KBM-7 (cell line): ENCODE data around the gene ARMC9.

Source experiments
- DNase-seq: peaks from one replicate; pipeline ENCODE4 v3.0.0-alpha.2; 2015
- in situ Hi-C: fragments of 300-500 bp; cut with MboI; formaldehyde crosslinking; loops from 2 replicates; pipeline ENCODE4 v1.14.3; 2020; ENCODE audit warnings: low sequenced_read_pairs, low pct_unique_long_range_greater_than_20kb, mixed read lengths

The ARMC9 gene, protein sequence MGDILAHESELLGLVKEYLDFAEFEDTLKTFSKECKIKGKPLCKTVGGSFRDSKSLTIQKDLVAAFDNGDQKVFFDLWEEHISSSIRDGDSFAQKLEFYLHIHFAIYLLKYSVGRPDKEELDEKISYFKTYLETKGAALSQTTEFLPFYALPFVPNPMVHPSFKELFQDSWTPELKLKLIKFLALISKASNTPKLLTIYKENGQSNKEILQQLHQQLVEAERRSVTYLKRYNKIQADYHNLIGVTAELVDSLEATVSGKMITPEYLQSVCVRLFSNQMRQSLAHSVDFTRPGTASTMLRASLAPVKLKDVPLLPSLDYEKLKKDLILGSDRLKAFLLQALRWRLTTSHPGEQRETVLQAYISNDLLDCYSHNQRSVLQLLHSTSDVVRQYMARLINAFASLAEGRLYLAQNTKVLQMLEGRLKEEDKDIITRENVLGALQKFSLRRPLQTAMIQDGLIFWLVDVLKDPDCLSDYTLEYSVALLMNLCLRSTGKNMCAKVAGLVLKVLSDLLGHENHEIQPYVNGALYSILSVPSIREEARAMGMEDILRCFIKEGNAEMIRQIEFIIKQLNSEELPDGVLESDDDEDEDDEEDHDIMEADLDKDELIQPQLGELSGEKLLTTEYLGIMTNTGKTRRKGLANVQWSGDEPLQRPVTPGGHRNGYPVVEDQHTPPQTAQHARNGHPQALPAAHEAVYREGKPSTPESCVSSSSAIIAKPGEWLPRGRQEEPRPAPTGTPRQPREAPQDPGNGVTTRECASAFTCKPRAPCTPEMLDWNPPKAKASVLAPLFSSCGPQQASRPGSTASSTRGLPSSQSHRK

DNA sequence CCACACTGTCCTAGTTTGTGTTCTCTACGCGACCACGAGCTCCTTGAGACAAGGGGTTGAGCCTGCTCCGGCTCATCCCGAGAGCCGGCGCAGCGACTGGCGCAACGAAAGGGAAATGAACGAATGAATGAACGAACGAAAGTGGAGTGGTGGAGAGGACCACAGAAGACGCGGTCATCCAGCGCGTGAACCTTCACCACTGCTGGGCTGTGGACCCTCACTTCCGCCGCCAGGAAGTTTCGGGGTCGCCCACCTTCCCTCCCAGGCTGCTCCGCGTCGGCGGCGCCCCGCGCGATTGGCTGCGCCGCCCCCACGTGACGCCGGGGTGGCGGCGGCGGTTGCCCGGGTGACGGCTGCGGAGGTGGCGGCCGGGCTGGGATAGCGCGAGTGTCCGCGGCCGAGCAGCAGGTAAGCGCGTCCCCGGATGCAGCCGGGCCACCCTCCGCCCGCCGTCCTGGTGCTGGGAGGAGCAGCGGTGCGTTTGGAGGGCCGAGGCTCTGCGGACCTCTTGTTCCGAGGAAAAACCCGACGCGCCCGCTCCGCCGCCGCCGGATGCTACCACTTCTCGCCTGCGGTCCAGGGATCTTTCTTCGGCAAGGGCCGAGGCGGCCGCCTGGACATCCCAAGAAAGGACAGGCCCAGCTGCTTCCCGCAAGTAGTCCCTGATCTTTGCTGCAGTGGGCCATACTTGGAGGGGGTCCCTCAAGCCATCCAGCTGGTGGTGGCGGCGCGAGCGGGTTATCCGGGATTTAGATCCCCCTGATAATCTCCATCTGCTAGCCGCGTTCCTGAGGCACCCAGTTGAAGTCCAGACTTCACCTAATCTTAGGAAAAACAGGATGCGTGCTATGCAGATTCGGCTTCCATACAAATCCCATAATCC lies at the start of gene ARMC9:
Gene ARMC9, plus strand, starts transcription at position 341 of the 883 bp plus-strand sequence. CDS start 7,608 bp downstream, outside the sequence.
- DNase-seq, result peak; percentile 80
- in situ Hi-C loops, result no loop called here

DNA sequence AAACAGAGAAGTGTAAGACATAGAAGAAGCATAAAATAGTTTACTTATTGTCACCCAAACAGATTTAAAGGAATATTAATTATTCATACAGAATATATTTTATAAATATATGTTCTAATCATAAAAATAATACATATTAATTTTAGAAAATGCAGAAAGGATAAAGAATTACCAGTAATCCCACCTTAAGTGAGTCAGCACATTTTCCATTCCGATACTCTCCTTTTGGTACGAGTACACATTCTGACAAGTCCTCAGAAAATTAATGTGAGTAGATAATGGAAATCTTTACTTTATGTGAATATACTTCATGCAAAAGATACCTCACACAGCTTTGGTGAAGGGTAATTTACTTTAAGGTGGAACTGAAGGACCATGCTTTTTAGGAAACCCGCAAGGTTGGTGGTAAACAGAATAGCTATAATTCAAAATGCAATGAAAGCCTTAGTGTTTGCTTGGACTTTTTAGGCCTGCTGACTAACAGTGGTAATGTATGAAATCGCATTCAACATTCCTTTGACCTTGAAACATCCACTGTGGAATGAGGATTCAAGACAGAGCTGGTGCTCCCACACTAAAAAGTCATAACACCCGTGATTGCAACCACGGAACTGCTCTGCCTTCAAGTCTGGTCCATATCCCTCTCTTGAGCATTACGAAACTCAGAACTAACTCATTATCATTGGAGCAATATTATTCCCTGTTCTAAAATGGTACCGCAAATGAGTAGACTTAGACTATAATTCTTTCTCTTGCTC lies 45.5 kb upstream of the ARMC9 start:
- no peak for DNase-seq
- in situ Hi-C loops, result no loop called here

DNA sequence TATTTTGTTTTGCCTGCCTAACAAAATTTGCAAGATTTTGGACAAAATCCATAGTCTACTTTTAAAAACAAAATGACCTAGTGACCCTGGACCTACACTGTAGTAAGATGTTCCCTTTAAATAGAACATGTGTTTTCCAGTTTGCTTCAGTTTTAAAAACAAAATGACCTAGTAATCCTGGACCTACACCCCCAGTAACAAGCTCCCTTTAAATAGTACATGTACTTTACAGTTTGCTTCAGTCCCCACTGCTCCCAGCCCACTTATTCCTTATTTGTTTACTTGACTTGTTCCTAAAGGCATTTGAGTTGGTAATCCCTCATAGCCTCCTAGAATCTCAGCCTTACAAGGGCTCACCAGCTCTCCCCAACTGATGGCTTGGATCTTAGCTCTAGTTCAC lies 39.1 kb upstream of the ARMC9 start:
- DNase-seq, result no peak
- in situ Hi-C loops, result no loop called here

DNA sequence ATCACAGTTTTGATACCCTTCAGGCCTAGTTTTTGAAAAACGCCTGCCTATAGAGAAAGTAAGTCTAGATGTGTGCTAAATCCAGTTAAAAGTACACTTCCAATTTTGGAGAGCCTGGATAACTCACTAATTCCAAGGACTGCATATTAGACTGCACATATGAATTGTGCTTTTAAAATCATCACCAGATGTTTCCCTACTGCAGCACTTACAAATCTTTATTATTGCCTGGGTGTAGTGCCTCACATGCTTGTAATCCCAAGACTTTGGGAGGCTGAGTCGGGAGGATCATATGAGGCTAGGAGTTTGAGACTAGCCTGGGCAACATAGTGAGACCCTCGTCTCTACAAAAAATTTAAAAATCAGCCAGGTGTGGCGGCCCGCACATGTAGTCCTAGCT lies 37.7 kb upstream of the ARMC9 start:
- in situ Hi-C loops, result no loop called here
- no peak for DNase-seq

DNA sequence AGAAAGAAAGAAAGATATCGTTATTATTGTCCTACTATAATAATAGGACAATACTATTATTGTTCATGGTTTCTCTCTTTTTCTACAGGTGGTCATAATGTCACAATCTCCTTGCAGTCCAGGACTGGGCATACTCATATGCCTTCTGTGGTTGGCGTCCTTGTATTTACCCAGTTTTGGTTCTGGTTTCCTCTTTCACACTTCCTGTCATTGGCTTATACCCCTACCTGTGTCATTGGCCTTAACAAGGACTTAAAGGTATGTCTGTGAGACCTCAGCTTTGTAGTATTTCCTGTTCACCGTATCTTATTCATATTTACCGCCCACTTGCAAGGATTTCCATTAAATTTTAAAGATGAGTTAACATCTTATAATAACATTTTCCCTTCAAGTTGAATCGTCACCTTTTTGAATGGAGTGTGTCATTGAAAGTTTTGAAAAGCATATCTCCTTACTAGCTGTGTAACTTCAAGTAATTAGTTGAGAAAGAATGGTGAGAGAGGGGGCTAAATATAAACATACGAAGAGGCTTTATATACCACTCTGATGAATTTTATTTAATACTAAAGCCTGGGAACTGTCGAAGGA lies 37.1 kb upstream of the ARMC9 start:
- in situ Hi-C loops, result no loop called here
- DNase-seq, result no peak

DNA sequence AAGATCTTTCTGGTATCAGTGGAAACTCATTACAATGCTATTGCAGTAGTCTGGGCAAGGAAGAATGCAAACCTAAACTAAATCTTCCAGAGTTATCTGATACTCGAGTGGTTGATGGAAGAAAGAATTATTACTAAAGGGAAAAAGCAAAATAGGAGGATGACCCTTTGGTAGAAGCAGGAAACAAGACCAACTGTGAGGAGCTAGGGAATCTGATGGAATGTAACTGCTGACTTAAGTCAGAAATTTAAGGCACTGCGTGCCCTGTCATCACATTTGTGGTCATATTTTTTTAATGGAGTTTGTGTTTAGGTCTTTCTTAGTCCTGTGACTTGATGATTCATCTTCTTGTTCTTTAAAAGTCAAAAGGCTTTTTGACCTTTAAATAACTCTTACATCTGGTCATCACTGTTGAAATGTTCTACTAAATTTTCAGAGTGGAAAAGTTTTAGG lies 36.5 kb upstream of the ARMC9 start:
- in situ Hi-C loops, result no loop called here
- DNase-seq, result no peak

DNA sequence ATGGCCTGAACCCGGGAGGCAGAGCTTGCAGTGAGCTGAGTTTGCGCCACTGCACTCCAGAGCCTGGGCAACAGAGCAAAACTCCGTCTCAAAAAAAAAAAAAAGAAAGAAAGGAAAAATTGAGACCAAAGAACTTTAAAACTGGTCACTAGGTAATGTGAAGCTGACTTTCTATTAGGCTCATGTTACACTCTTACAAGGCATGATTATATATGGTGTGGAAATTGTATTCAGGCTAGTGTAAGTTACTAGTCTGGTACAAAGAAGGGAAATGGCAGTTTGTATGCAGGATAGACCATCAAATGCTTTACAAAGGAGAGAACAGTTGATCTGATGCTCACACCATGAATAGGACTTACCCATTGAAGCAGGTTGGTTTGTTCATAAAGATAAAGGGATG lies 35.4 kb upstream of the ARMC9 start:
- in situ Hi-C loops, result no loop called here

DNA sequence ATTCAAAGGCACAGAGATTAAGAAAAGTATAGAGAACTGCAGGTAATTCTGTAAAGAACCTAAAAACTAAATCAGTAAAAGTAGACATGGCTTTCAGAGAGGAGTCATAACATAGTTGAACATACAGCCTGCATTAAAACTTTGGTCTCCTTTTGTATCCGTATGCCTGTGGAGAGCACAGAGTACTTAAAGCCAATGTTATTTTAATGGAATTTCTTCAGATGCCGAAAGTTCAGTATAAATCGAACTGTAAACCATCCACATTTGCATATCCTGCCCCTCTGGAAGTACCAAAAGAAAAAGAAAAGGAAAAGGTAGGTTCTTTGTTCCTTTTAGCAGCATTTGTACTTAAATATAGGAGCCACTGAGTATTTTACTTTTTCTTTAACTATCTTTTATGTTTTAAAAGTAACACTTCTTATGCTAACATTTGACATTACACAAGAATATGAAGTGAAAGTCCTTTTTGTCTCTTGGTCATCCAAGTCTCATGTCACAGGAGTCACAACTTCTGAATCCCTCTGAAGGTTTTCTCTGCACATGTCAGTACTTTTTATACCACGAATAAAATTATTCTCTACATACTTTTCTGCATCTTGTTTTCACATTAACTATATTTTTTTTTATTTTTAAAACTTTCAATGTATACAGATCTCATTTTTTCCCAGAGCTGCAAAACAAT lies 34.9 kb upstream of the ARMC9 start:
- in situ Hi-C loops, result no loop called here

More for the DNA sequence above, 35.4 kb upstream of the ARMC9 start:
- no peak for DNase-seq

DNA sequence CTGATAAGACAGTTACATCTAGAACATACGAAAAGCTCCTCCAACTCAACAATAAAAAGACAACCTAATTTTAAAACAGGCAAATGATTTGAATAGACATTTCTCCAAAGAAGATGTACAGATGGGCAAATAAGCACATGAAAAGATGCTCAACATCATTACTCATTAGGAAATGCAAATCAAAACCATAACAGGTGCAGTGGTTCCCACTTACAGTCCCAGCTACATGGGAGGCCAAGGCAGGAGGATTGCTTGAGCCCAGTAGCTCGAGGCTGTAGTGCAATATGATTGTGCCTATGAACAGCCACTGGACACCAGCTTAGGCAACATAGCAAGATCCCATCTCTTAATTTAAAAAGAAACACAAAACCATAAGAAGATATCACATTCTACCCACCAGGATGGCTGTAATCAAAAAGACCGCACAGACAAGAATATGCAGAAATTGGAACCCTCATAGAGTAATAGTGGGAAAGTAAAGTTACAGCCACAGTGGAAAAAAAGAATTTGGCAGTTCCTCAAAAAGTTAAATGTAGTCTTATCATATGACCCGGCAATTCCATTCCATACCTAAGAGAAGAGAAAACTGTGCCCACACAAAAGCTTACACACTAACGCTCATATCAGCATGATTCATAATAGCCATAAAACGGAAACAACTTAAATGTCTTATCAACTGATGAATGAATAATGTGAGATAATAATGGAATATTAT lies 30.5 kb upstream of the ARMC9 start:
- in situ Hi-C loops, result no loop called here
- DNase-seq, result no peak

More for the DNA sequence above, 34.9 kb upstream of the ARMC9 start:
- no peak for DNase-seq

DNA sequence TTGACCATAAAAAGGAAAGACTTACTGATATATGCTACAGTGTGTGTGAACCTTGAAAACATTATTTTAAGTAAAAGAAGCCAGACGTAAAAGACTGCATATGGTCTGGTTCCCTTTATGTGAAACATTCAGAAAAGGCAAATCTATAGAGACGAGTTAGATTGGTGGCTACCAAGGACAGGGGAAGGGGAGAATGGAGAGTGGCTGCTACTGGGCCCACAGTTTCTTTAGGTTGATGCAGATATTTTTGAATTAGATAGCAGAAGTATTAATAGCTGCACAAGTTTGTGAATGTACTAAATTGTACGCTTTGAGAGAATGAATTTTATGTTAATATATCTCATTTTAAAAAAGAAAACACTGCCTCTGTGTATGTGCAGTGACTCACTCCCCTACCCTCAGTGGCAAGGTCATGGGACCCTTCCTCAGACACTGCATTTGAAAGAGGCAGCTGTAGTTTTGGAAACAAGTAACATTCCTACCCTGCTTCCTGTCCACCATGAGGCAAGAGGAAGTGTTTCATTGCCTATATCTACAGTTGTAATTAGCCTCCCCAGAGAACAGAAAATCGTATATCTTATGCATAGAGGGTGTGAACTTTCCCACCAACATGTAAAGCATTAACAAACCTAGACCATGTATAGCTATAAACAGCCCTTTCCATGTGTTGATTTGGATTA lies 29.8 kb upstream of the ARMC9 start:
- no peak for DNase-seq
- in situ Hi-C loops, result no loop called here

DNA sequence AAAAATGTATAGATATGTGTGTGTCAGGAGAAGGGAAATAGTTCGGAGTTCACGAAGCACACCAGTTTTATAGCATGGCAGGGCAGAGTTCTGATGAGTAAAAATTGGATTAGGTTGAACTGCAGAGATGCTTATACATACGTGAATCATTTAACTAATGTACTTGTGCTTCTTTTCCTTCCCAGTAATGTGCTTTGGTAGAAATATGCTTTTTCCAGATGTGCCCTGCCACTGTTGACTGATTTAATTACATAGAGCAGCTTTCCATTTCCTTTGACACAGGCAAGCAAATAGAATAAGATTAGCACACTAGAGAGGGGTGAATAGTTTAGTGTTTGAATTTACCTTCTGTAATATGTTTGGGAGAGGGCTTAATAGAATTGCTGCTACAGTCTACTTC lies 28.9 kb upstream of the ARMC9 start:
- no peak for DNase-seq
- in situ Hi-C loops, result no loop called here

DNA sequence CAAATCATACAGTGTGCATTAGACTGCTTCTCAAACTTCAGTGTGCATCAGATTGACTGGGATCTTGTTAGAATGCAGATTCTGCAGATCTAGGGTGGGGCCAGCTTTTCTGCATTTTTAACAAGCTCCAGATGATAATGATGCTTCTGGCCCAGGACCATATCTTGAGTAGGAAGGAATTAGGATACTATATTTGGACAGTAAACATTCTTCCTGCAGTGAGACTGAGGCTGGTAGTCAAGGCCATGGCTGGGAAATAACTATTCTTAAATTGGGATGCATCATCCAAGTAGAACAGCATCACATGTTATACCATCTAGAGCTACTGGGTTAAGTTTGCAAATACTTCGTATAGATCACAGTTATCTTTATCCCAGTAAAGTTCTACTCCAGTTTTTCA lies 28.4 kb upstream of the ARMC9 start:
- no peak for DNase-seq
- in situ Hi-C loops, result no loop called here

DNA sequence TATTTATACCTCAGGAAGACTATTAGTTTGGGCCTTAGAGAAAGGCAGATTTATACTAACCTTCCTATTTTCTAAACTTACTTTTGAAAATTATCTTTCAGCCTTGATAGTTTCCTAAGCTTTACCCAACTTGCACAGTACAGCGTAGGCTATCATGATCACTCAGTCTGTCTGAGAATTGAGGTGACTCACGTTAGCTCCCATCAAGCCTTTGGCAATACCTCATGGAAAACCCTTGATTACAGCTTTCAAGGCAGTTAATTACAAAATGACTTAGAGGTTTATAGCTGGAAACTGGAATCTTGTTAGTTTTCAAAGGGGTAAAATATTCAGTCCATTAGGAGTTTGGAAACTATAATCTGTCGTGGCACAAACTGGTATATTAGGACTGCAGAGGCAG lies 26.4 kb upstream of the ARMC9 start:
- DNase-seq, result no peak
- in situ Hi-C loops, result no loop called here

DNA sequence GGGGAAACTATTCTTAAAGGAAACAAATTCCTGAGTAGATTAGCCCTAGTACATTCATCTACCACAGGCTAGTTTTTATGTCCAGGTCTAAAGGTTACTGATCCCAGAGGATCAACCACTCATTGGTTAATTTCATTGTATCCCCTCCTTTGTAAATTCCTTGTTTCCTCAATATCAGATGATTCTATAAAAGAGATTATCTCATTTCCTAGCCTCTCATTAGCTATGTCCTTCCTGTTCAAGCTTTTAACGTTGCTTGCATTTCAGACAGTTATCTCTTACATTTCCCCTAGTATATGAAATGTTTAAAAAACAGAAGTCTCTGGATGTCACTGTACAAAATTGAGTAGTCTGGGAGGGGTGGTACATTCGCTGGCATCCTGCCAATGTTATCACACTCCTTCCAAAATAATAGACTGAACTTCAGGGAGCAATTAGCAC lies 24.2 kb upstream of the ARMC9 start:
- DNase-seq, result peak; percentile 43
- in situ Hi-C loops, result no loop called here

DNA sequence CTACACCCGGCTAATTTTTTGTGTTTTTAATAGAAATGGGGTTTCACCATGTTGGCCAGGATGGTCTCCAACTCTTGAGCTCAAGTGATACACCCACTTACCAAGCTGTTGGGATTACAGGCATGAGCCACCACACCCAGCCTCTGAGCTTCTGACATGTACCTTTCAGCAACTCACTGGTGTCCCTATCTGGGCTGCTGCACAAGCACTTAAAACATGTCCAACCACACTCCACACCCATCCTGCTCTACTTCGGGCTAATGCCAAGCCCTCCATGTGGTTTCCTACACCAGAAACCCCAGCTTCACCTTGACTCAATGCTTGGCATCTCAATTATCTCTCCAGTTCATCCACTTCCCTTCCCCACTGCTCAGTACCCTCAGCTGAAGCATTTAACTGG lies 22.4 kb upstream of the ARMC9 start:
- no peak for DNase-seq
- in situ Hi-C loops, result no loop called here

DNA sequence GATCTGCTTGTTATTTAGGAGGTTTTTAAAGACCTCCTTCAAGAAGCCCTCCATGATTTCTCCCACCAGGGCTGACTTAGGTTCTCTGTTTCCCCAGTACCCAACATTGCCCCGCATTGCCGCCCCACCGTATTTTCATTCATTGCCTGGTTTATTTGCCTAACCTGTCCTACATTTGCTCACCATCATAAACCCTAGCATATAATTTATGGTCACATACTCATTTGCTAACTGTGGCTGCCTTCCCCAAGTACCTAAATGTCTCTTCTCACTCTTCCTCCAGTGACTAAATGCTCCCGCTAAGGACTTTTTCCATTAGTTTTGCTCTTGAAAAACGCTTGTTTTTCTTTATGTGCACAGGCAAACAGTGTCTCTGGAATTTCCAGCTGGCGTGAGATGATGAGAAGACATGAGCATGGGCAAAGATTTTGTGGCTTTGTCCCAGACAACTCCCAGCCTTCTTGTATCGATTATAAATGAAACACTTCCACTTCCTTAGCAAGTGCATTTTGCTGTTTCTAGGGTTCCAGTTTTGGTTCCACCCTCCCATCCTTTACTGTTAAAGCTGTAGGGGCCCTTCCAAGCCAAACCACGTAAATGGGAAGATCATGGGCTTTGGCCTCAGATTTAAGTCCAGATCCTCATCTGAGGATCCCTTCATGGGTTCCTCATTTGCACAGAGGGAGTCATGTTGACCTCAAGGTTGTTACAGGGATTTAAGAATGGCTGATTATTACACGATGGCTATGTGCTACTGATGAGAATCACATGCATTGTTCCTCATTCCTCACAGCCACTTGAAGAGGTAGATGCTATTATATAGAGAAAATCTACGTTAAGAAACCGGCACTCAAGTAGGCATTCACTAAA lies 21.0 kb upstream of the ARMC9 start:
- in situ Hi-C loops, result no loop called here
- DNase-seq, result no peak
